ENCODE results near the gene RAB30.

The RAB30 gene

GRCh38 chr11:82988936-82989627, 82.6 kb downstream of the RAB30 start:
- no peak for TF ChIP-seq CTCF (conservative IDR thresholded peaks at IDR 0.05)
- H3K27ac ChIP-seq = no peak overlapping the region

- TF ChIP-seq CTCF (conservative IDR thresholded peaks at IDR 0.05) = no peak
- no peak overlapping the region for H3K27ac ChIP-seq
These were observed 83.7 kb downstream of the RAB30 start for GRCh38 chr11:82987997-82988396.

- TF ChIP-seq CTCF (conservative IDR thresholded peaks at IDR 0.05) = no peak
These were observed 85.3 kb downstream of the RAB30 start for GRCh38 chr11:82986446-82986845.

GRCh38 chr11:82981852-82982251, 89.8 kb downstream of the RAB30 start:
- H3K27ac ChIP-seq = no peak overlapping the region
- TF ChIP-seq CTCF (conservative IDR thresholded peaks at IDR 0.05) = no peak

More at GRCh38 chr11:82986446-82986845, 85.3 kb downstream of the RAB30 start:
- H3K27ac ChIP-seq = no peak overlapping the region

DNA sequence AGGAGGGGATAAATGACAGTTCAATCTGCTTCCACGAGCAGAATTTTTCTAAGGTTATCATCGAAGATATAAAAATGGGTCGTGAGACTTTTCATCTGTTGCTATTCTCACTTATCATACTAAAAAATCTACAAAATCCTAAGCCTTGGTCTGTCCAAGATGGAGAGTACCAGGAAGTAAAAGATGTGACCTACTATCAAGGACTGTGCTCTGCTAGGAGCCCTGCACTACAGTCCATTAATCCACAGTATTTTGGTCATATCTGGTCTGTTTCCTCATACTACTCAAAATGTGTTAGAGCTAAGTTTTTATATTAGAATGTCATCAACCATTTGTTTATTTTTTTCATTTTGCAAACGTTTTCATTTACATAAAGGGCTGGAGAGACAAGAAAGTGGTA, 90.8 kb downstream of the RAB30 start:
- no peak for TF ChIP-seq CTCF (conservative IDR thresholded peaks at IDR 0.05)
- no peak overlapping the region for H3K27ac ChIP-seq

DNA sequence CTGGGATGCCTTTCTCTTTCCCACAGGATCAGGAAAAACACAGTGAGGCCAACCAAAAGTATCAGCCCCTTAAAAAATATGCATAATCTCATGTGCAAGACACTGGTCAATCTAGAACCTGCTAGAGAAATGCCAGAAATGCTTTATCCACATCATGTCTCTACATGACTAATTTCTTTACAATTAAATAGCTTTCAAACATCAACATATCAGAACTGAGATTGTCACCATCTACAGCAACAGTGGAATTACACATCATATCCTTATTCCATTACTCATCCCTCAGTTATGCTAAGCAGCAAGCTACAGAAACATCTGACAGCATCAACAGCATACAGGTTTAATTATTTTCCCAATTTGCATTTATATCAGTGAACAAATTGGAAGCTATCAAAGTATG, 91.4 kb downstream of the RAB30 start:
- no peak overlapping the region for H3K27ac ChIP-seq
- TF ChIP-seq CTCF (conservative IDR thresholded peaks at IDR 0.05) = no peak

DNA sequence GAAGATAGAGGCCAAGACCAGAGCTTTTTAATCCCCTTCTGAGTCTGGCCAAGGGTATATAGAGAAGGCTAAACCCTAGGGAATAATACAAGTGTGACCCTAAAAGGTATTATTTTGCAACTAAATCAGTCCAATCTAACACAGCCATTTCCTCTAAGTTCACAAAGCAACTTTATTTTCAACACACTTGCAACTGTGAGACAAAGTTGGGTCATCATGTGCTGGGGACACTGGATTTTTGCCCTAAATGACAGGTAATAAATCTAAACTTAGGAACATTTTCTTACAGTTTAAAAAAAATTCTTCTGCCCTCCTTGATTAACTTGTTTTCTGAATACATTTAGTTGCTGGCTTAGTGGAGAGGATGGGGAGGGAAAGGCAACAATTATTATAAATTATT, 91.9 kb downstream of the RAB30 start:
- H3K27ac ChIP-seq = no peak overlapping the region
- no peak for TF ChIP-seq CTCF (conservative IDR thresholded peaks at IDR 0.05)

Measured in VCaP (cell line).